K562 (cell line): ENCODE measurements around the gene MTF1. TPM values are rescaled to one million over a fixed set of nuclear protein-coding genes. Genes with fewer than 3 reads are reported as not detected.

Source experiments
- BCLAF1 ChIP-seq, 2 experiments: fragments of 450-650 bp in 1 of 2; IDR thresholded peaks; 2 replicates each; pipeline ENCODE4 v1.6.1; 2011 to 2017; ENCODE audit warnings: low read depth in 2 of 2, antibody characterized with exemption in 1 of 2, borderline replicate concordance in 1 of 2, low read length in 1 of 2, mild to moderate bottlenecking in 1 of 2, mixed read lengths in 1 of 2; ENCODE audit not compliant: control insufficient read depth in 1 of 2
- CCAR2 ChIP-seq: fragments of 200-400 bp; formaldehyde crosslinking; IDR thresholded peaks from 2 replicates; pipeline ENCODE4 v1.6.1; 2017; ENCODE audit warnings: mild to moderate bottlenecking, low read depth, low read length
- CHD1 ChIP-seq: fragments of 200-600 bp; sonication (generic); IDR thresholded peaks from one replicate; pipeline ENCODE4 v1.6.1; 2012; ENCODE audit warnings: mild to moderate bottlenecking, moderate library complexity, low read length, inconsistent platforms
- FOXK2 ChIP-seq, 2 experiments: fragments of 450-650 bp; IDR thresholded peaks in 1 of 2; conservative IDR thresholded peaks in 1 of 2; 2 replicates each; pipeline ENCODE4 v1.6.1; 2016; ENCODE audit warnings: low read depth in 2 of 2, mild to moderate bottlenecking in 1 of 2
- GABPA ChIP-seq: fragments of 200-800 bp; sonication (Bioruptor generic); conservative IDR thresholded peaks from 2 replicates; pipeline ENCODE4 v1.6.1; 2016; ENCODE audit warnings: low read depth, missing genetic modification characterization, missing compliant biosample characterization
- GTF3C2 ChIP-seq: IDR thresholded peaks from 3 replicates; pipeline ENCODE4 v1.6.1; 2011; ENCODE audit warnings: borderline replicate concordance, mild to moderate bottlenecking, moderate library complexity; ENCODE audit not compliant: insufficient read length; ENCODE audit errors: extremely low read depth
- HMG20B ChIP-seq: fragments of 250-450 bp; sonication (Bioruptor Pico); IDR thresholded peaks from 2 replicates; pipeline ENCODE4 v1.5.0; 2021; ENCODE audit warnings: mild to moderate bottlenecking
- MYBL2 ChIP-seq, 2 experiments: fragments of 450-650 bp in 1 of 2; sonication (generic) in 1 of 2; formaldehyde crosslinking in 1 of 2; IDR thresholded peaks; 2 replicates each; pipeline versions ENCODE4 v1.6.1 to v1.8.1; 2017 to 2022; ENCODE audit warnings: borderline replicate concordance in 1 of 2, inconsistent platforms in 1 of 2, low read depth in 1 of 2, mild to moderate bottlenecking in 1 of 2, missing genetic modification reagents in 1 of 2, moderate library complexity in 1 of 2
- NR2C1 ChIP-seq, 2 experiments: fragments of 450-650 bp; IDR thresholded peaks; 2 replicates each; pipeline ENCODE4 v1.6.1; 2017; ENCODE audit warnings: mild to moderate bottlenecking in 2 of 2, antibody characterized with exemption in 1 of 2, inconsistent platforms in 1 of 2, missing compliant biosample characterization in 1 of 2, missing genetic modification characterization in 1 of 2
- PREB ChIP-seq: sonication (generic); formaldehyde crosslinking; IDR thresholded peaks from 2 replicates; pipeline ENCODE4 v1.8.1; 2023; ENCODE audit warnings: mild to moderate bottlenecking, missing genetic modification reagents
- SMC3 ChIP-seq: conservative IDR thresholded peaks from 2 replicates; pipeline ENCODE4 v1.6.1; 2011; ENCODE audit warnings: low read depth, low read length, improper control_type of control experiment; ENCODE audit not compliant: insufficient read depth
- TSC22D4 ChIP-seq: fragments of 450-650 bp; IDR thresholded peaks from 2 replicates; pipeline ENCODE4 v1.6.1; 2016; ENCODE audit warnings: missing genetic modification characterization, missing biosample characterization, control low read depth
- ZBTB1 ChIP-seq: sonication (generic); formaldehyde crosslinking; IDR thresholded peaks from 2 replicates; pipeline ENCODE4 v1.8.1; 2023; ENCODE audit warnings: missing genetic modification reagents, low read depth, mild to moderate bottlenecking, borderline replicate concordance
- ZNF449 ChIP-seq: fragments of 250-450 bp; sonication (Bioruptor Pico); IDR thresholded peaks from 2 replicates; pipeline ENCODE4 v1.8.0; 2022; ENCODE audit warnings: moderate library complexity, mild to moderate bottlenecking, inconsistent platforms
- polyA plus RNA-seq, 8 experiments: library from polyadenylated mRNA; depleted of rRNA in 4 of 8; stranded (reverse) in 5 of 8; unstranded in 3 of 8; fragments of >200 nt; fragmentation: Nextera tagmentation in 2 of 8; fragmentation: Illumina TruSeq in 1 of 8; extraction: Ambion mirVana in 2 of 8; extraction: Trizol in 1 of 8; gene quantifications; 2 replicates each; pipeline versions ENCODE4 v1.2.1 to v1.2.3, GENCODE V29; 2011 to 2014; ENCODE audit warnings: inconsistent platforms in 1 of 8, missing spikeins in 1 of 8
- total RNA-seq, 7 experiments: library from RNA; depleted of rRNA in 6 of 7; stranded (reverse); fragments of >200 nt in 6 of 7; fragmentation: Illumina TruSeq in 2 of 7; extraction: Trizol in 2 of 7; gene quantifications; 2 replicates each; pipeline versions ENCODE4 v1.2.1 to v1.2.3, GENCODE V29; 2011 to 2021; ENCODE audit warnings: low replicate concordance in 1 of 7
- TF ChIP-seq, protein P1 (sequence below), 2 experiments: fragments of 450-650 bp; conservative IDR thresholded peaks; 2 replicates each; pipeline ENCODE4 v1.6.1; 2017; ENCODE audit warnings: mild to moderate bottlenecking in 2 of 2, moderate library complexity in 2 of 2

MTF1 gene
- total and polyA plus RNA-seq, 9 of the 15 experiments (the other 6 are each of a cell fraction or from before 2014, with no cell fraction given): 1.1 to 12.2 (median 4.3) TPM

DNA sequence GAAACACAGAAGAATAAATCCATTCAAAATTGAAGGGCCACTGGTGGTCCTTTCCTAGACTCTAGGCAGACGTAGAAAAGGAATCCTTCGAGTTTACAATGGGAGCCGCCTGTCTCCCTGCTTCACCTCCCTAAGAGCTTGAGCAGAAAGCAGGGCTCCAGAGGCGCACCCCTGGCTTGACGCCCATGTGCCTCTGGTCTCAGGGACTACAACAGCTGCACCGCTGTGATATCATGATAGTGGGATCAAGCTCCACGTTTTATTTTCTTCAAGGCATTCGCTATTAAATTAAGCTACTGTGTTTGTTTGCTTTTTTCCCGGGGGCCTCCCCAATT is 52.2 kb downstream of the MTF1 start (continued):
- TF ChIP-seq ZNF449 (no peak), ZBTB1 (CRISPR knock-in tag) (no peak), MYBL2 (IDR thresholded peaks at IDR 0.05; ENCODE audit: low read depth) (no peak), MYBL2 (CRISPR knock-in tag; IDR thresholded peaks at IDR 0.05; ENCODE audit: borderline replicate concordance) (no peak), TSC22D4 (tag) (no peak), HMG20B (CRISPR knock-in tag) (no peak), SMC3 (no peak), FOXK2 (conservative IDR thresholded peaks at IDR 0.05 in 1 of 2, IDR thresholded peaks at IDR 0.05 in 1 of 2; ENCODE audit: low read depth in 2 of 2) (no peak), CCAR2 (no peak), NR2C1 (IDR thresholded peaks at IDR 0.05) (no peak), NR2C1 (tag; IDR thresholded peaks at IDR 0.05) (no peak), GTF3C2 (no peak), BCLAF1 (IDR thresholded peaks at IDR 0.05; ENCODE audit: borderline replicate concordance in 1 of 2, control insufficient read depth in 1 of 2, low read depth in 2 of 2, low read length in 1 of 2) (no peak), PREB (no peak), GABPA (tag) (no peak), CHD1 (no peak)
- TF ChIP-seq, protein P1, sequence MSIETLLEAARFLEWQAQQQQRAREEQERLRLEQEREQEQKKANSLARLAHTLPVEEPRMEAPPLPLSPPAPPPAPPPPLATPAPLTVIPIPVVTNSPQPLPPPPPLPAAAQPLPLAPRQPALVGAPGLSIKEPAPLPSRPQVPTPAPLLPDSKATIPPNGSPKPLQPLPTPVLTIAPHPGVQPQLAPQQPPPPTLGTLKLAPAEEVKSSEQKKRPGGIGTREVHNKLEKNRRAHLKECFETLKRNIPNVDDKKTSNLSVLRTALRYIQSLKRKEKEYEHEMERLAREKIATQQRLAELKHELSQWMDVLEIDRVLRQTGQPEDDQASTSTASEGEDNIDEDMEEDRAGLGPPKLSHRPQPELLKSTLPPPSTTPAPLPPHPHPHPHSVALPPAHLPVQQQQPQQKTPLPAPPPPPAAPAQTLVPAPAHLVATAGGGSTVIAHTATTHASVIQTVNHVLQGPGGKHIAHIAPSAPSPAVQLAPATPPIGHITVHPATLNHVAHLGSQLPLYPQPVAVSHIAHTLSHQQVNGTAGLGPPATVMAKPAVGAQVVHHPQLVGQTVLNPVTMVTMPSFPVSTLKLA (conservative IDR thresholded peaks at IDR 0.05): peak; percentile 50 to 66; a peak in 3 of 4 replicates
